ENCODE data around the gene RUFY3.
"Not testable (repeated sequence)": the region's sequence is repeated elsewhere in the genome, so short reads cannot be mapped to it uniquely, and the experiment has no call there.

RUFY3 gene

DNA sequence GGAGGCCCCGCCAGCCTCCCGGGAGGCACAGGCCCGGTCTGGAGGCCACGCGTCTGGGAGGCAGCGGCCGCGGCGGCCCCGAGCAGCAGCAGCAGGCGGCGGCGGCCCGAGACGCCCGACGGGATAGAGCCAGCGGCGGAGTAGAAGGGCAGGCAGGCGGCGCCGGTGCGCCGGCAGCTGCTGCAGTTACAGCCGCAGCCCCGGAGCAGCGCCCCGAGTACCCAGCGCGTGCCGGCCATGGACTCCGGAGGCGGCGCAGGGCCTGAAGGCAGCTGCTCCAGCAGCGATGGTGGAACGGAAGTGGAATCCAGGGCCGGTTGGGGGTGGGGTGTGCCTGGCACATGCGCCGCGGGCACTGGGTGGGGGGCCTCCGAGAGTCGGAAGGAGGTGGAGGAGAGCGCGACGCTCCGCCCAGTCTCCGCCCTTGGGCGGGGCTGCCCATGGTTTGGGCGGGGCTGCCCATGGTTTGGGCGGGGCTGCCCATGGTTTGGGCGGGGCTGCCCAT, 117.9 kb downstream of the RUFY3 start, which contains the start of gene GRSF1:
Gene GRSF1 (minus strand): TSS at position 302 of the 505 bp plus-strand sequence. CDS start 63 bp downstream, at position 239.
- peak; percentile 81 to 94 (median 90) for DNase-seq (ENCODE audit: low read depth in 4 of 4, low spot score in 1 of 4)

DNA sequence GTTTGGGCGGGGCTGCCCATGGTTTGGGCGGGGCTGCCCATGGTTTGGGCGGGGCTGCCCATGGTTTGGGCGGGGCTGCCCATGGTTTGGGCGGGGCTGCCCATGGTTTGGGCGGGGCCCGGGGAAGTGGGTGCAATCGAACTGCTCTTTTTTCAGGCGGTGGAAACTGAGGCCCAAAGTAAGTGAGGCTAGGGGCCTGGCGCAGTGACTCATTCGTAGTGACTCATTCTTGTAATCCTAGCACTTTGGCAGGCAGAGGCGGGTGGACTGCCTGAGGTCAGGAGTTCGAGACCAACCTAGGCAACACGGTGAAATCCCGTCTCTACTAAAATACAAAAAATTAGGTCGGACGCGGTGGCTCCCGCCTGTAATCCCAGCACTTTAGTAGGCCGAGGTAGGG, 118.4 kb downstream of the RUFY3 start:
- DNase-seq (ENCODE audit: low read depth in 4 of 4, low spot score in 1 of 4) = peak; percentile 17 to 62 (median 42)

DNA sequence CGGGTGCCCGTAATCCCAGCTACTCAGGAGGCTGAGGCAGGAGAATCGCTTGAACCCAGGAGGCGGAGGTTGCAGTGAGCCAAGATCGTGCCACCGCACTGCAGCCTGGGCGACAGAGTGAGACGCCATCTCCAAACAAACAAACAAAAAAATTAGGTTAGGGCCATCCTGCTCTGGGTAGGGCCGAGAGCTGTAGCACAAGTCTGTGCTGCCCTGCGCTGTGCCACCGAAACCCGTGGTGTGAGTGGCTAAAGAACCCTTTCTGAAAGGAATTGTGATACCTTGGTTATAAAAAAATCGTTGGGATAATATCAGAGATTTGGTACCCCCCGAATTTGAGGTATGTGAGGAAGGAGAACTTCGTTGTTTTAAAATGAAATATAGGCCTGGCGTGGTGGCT, 118.9 kb downstream of the RUFY3 start:
- not testable (repeated sequence) for DNase-seq (ENCODE audit: low read depth in 4 of 4, low spot score in 1 of 4)

DNA sequence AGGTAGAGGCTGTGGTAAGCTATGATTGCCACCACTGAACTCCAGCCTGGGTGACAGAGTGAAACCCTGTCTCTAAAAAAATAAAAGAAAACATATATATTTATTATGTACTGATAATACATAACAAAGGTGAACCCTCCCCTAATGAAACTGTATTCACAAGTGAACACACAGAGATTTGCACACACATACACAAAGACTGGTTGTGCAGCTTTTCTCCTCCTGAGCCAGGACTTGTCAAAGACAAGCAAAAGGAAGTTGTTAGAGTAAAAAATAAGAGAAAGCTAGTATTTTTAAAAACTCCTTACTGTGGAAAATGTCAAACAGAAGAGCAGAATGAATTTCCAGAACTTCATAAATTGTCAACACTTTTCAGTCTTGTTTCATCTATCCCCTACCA, 119.4 kb downstream of the RUFY3 start:
- DNase-seq (ENCODE audit: low read depth in 4 of 4, low spot score in 1 of 4) = no peak

DNA sequence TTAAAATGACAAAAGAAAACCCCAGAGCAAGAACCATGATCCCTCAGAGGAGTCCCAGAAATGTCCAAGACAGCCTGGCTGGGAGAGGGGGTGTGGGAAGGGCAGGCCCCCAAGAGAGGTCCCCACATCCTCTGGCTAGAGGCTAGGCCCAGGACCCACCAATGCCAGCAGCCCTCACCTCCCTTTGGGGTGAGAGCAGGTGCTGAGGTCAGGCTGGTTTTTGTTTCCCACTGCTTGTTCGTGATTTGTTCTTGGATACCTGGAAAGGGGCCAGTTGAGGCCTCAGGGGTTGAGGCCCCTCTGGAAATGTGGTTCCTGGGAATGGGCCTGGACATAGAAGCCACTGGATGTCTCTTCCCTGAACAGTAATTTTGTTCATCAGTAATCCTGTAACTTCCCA, 120.2 kb downstream of the RUFY3 start:
- no peak for DNase-seq (ENCODE audit: low read depth in 4 of 4, low spot score in 1 of 4)

DNA sequence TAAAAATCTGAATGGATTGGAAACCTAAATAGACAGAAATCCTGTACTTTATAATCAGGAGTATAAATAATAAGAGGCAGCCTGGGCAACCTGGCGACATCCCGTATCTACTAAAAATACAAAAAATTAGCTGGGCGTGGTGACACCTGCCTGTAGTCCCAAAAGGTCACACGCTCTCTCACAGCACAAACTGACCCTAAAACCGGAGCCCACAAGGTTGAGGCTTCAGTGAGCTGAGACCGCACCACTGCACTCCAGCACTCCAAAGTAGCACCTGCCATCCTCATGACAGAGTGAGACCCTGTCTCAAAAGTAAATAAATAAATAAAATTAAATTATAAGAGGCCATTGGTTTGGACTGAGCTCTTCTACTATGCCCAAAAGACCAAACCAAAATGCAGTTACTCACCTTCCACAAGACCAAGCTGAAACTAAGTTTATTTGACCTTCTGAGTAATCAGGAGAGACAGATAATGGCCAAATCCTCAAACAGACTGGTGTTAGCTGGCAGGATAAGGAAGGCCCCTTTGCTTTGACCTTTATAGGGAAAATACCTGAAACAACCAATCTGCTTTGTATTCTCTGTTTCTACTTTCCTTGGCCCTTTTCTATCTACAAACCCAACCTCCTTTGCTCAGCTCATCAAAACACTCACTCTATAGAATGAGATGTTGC, 121.1 kb downstream of the RUFY3 start:
- DNase-seq (ENCODE audit: low read depth in 4 of 4, low spot score in 1 of 4) = no peak

DNA sequence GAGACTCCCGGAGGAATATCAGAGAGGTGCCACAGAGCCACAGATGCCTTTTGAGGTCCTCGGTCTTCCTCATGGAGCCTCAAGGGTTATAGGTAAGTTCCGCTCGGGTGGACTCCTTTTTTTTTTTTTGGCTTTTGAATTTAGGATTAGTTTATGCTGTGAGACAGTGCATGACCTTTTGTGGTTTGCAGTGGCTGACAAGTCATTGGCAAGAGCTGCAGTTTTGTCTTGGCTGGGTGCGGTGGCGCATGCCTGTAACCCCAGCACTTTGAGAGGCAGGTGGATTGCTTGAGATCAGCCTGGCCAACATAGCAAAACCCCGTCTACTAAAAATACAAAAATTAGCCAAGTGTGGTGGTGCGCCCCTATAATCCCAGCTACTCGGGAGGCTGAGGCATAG, 122.4 kb downstream of the RUFY3 start:
- no peak for DNase-seq (ENCODE audit: low read depth in 4 of 4, low spot score in 1 of 4)

DNA sequence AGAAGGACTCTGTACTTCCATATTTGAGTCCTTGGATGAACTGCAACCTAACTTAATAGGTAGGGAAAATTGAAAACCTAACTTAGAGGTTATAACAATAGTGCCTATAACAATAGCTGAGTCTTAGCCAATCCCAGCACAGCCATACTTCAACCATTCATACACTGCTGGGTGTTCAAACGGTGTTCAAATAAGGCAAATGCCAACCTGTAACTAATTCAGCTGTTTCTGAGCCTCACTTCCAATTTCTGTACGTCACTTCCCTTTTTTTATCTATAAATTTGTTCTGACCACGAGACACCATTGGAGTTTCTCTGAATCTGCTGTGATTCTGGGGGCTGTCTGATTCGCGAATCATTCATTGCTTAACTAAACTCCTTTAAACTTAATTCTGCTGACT, 127.5 kb downstream of the RUFY3 start:
- DNase-seq (ENCODE audit: low read depth in 4 of 4, low spot score in 1 of 4) = no peak

DNA sequence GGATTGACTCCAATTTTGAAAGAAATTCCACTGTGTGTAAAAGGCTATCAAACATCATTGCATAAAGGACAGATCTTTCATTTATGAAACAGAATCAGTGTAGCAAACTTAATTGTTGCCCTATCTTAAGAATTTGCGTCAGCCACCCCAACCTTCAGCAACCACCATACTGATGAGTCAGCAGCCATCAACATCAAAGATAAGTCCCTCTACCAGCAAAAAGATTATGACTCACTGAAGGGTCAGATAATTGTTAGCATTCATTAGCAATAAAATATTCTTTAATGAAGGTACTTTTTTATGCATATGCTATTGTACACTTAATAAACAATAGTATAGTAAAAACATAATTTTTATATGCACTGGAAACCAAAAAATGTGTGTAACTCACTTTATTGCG, 133.7 kb downstream of the RUFY3 start:
- DNase-seq (ENCODE audit: low read depth in 4 of 4, low spot score in 1 of 4) = no peak

Measured in stimulated activated CD4-positive, alpha-beta T cell treated with anti-CD3 and anti-CD28 coated beads, Interleukin-1b, Interleukin-23, amount 100 ng/mL, for 24 hours (primary cell).